ENCODE data around the gene SMIM1.

Gene SMIM1

DNA sequence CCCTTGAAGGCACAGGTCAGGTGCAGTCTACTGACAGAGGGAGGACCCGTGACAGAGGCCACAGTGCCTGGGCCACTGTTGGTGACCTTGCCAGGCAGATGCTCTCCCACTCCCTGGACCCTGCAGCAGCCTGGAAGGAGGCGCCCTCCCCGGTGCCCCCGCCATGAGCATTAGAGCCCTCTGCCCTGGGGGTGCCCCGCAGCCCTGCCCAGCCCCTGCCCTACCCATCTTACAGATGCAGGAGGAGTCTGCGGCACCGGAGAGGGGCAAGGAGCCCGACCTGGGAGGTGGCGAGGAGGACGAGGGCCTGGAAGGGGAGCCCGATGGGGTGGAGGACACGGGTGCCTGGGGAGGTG is 9.7 kb upstream of the SMIM1 start:
- H3K27ac ChIP-seq (ENCODE audit: low read length) = no peak overlapping the region
- H3K9ac ChIP-seq (ENCODE audit: low read length) = no peak overlapping the region
- no peaks in the 10 kb centered on the region for H3K4me1 ChIP-seq (ENCODE audit: control insufficient read depth, low read depth, low read length)
- H3K27me3 ChIP-seq (ENCODE audit: control insufficient read depth, insufficient read depth, low read length) = peaks cover 7% of the 10 kb centered on the region
- H3K9me3 ChIP-seq (ENCODE audit: control insufficient read depth, low read depth, low read length) = no peaks in the 10 kb centered on the region
- H3K4me3 ChIP-seq (ENCODE audit: low read length) = no peak overlapping the region
- no peaks in the 10 kb centered on the region for H3K36me3 ChIP-seq (ENCODE audit: control insufficient read depth, low read depth, low read length)

DNA sequence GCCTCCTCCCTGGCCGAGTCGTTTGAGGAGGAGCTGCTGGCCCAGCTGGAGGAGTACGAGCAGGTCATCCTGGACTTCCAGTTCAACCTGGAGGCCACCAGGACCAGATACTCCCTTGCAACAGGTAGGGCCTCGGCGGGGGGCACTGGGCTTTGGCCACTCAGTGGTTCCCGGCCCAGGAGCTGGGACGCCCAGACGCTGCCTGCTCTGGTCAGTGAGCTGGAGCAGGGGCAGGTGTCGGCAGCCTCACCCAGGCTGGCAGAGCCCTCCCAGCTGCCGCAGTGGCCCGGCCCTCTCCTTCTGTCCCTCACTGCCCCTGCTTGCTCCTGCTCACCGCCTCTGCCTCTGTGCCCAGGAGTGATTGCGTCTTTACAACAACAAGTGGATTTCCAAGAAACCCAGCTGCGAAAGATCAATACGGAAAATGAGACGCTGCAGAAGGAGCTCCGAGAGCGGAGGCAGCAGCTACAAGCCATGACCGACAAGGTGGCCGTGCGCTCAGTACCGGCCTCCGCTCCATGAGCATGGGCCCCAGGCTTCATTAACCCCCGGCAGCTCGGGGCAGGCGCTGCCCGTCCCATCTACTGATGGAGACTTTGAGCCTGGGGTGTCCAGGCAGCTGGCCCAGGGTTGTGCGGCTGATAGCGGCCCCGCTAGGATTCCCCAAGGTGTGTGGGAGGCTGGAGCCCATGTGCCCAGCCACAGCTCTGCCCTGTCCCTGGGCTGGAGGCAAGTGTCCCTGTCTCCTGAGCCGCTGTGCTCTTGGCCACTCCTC is 9.0 kb upstream of the SMIM1 start:
- Histone ChIP-seq H3K4me3 (ENCODE audit: low read length) (no peak overlapping the region), H3K36me3 (ENCODE audit: control insufficient read depth, low read depth, low read length) (no peaks in the 10 kb centered on the region), H3K9ac (ENCODE audit: low read length) (no peak overlapping the region), H3K9me3 (ENCODE audit: control insufficient read depth, low read depth, low read length) (no peaks in the 10 kb centered on the region), H3K27me3 (ENCODE audit: control insufficient read depth, insufficient read depth, low read length) (peaks cover 7% of the 10 kb centered on the region), H3K4me1 (ENCODE audit: control insufficient read depth, low read depth, low read length) (no peaks in the 10 kb centered on the region), H3K27ac (ENCODE audit: low read length) (no peak overlapping the region)

DNA sequence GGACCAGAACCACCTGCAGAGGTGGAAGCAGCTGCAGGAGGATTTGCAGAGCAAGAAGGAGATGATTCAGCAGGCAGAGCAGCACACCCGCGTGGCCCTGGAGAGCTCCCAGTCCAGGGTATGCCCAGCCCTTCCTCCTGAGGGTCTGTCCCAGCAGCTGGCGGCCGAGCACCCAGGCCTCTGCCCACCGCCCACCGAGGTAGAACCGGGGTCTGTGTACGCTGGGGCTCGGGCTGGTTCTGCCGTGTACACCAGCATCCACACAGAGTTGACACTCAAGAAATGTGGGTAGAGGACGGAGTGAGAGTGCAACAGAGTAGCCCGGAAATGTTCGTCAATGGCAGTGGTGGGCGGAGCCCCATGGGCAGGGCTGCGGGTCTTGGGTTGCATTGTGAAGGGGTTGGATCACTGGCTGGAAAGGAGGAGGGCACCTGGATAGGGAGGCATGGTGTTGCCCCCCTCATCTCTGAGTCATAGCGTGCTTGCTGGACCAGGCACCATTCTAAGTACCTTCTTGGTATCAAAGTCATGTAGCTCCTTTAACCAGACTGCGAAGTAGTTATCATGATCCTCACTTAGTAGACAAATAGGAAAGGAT is 5.1 kb upstream of the SMIM1 start:
- Histone ChIP-seq H3K4me1 (ENCODE audit: control insufficient read depth, low read depth, low read length) (peaks cover 4% of the 10 kb centered on the region), H3K9me3 (ENCODE audit: control insufficient read depth, low read depth, low read length) (no peaks in the 10 kb centered on the region), H3K27me3 (ENCODE audit: control insufficient read depth, insufficient read depth, low read length) (peaks cover 6% of the 10 kb centered on the region), H3K36me3 (ENCODE audit: control insufficient read depth, low read depth, low read length) (no peaks in the 10 kb centered on the region), H3K9ac (ENCODE audit: low read length) (no peak overlapping the region), H3K27ac (ENCODE audit: low read length) (no peak overlapping the region), H3K4me3 (ENCODE audit: low read length) (no peak overlapping the region)

DNA sequence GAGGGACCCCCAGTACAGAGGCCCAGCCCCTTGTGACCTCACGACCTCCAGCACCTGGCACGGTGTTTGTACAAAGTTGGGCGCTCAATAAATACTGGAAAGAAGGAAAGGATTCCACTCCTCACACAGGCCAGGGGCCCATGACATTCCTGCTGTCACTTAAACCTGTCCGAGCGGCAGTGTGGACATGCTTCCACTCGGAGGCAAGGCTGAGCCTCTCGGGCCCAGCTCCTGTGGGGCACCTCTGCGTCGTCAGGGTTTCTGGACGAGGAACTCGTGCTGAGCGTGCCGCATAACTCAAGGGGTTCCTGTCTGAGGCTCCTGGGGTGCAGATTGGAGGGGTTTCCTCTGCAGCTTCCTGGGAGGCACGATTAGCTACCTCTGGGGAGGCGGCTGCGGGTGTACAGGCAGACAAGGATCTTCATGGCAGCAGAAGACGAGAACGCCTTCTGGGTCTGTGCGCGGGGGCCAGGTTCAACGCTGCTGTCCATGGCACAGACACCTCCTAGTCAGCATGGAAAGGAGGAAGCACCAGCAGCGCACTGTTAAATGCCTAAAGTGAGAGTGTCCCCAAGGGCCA is 3.6 kb upstream of the SMIM1 start:
- Histone ChIP-seq H3K27ac (ENCODE audit: low read length) (no peak overlapping the region), H3K4me3 (ENCODE audit: low read length) (no peak overlapping the region), H3K4me1 (ENCODE audit: control insufficient read depth, low read depth, low read length) (peaks cover 4% of the 10 kb centered on the region), H3K36me3 (ENCODE audit: control insufficient read depth, low read depth, low read length) (no peaks in the 10 kb centered on the region), H3K27me3 (ENCODE audit: control insufficient read depth, insufficient read depth, low read length) (peaks cover 11% of the 10 kb centered on the region), H3K9ac (ENCODE audit: low read length) (no peak overlapping the region), H3K9me3 (ENCODE audit: control insufficient read depth, low read depth, low read length) (no peaks in the 10 kb centered on the region)

DNA sequence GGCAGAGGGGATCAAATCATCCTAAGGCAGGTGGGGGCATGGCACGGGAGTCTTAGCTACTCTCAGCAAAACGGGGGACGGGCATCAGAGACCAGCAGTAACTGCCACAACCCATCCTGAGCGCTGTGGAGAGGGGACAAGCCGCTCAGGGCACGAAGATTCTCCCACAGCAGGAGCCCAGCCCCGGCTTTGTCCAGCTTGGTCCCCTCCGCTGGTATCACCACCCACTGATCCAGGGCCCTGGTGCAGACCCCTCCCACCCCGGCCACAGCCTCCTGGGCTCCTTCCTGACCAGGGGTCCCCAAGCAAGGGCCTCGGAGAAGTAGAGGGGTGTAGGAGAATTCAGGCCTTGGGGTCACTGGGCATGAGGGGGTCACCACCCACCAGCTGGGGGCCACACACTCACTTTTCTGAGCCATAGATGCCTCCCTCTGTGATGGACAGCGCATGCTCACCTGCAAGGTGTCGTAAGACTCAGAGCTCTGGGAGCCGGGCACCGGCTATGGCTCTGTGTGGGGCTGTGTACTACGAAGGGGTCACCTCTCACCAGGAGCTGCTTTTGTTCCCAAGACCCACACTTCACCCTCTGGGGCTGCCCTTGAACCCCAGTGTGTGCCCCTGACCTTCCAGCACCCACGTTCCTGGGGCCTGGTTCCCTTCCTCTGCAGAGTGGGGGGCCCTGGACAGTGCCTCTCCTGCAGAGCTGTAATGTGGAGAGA is 2.3 kb upstream of the SMIM1 start:
- Histone ChIP-seq H3K4me3 (ENCODE audit: low read length) (no peak overlapping the region), H3K9ac (ENCODE audit: low read length) (no peak overlapping the region), H3K36me3 (ENCODE audit: control insufficient read depth, low read depth, low read length) (no peaks in the 10 kb centered on the region), H3K9me3 (ENCODE audit: control insufficient read depth, low read depth, low read length) (no peaks in the 10 kb centered on the region), H3K27ac (ENCODE audit: low read length) (no peak overlapping the region), H3K4me1 (ENCODE audit: control insufficient read depth, low read depth, low read length) (peaks cover 4% of the 10 kb centered on the region), H3K27me3 (ENCODE audit: control insufficient read depth, insufficient read depth, low read length) (peaks cover 11% of the 10 kb centered on the region)

DNA sequence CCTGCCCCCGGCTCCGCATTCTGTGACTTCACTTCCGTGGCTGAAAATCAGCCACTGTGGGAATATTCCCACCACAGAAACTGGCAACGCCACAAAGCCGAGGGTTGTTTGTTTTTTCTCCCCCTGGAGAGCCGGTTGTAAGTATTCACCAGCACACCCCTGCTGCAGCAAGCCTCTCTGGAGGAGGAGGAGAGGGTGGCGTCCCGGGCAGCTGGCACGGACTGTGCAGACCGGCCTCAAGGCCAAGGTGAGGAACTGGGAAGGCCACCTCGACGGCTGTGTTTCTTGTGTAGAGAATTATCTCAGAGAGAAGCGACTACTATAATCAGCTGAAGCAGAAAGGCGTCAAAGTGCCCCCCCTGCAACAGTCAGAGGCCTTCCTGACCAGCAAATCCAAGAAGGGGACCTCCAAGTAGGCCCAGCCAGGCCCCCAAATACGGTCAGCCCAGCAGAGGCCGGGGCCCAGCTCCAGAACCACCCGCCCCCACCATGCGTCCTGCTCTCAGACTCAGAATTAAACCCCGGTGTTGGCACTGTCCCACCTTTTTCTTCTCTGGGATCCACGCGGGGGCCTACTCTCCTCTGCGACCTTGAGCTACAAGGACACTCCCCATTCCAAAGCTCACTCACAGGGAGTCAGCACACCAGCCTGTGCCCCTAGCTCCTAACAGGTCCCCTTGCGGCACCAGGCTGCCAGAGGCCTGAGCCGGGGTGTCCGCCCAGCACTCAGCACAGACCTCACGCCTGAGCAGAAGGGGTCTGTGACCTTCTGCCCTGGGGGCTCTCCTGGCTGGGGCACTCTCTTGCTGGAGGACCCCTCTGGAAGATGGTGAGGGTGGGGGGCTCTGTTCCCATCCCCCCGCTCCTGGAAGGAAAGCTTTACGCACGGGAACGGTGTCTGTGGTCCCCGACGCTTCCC is 1.2 kb upstream of the SMIM1 start:
- no peaks in the 10 kb centered on the region for H3K36me3 ChIP-seq (ENCODE audit: control insufficient read depth, low read depth, low read length)
- H3K4me3 ChIP-seq (ENCODE audit: low read length) = peak overlapping the region; percentile 59
- H3K27me3 ChIP-seq (ENCODE audit: control insufficient read depth, insufficient read depth, low read length) = peaks cover 11% of the 10 kb centered on the region
- peak overlapping the region; percentile 30 for H3K9ac ChIP-seq (ENCODE audit: low read length)
- peaks cover 8% of the 10 kb centered on the region for H3K4me1 ChIP-seq (ENCODE audit: control insufficient read depth, low read depth, low read length)
- no peaks in the 10 kb centered on the region for H3K9me3 ChIP-seq (ENCODE audit: control insufficient read depth, low read depth, low read length)
- H3K27ac ChIP-seq (ENCODE audit: low read length) = no peak overlapping the region

DNA sequence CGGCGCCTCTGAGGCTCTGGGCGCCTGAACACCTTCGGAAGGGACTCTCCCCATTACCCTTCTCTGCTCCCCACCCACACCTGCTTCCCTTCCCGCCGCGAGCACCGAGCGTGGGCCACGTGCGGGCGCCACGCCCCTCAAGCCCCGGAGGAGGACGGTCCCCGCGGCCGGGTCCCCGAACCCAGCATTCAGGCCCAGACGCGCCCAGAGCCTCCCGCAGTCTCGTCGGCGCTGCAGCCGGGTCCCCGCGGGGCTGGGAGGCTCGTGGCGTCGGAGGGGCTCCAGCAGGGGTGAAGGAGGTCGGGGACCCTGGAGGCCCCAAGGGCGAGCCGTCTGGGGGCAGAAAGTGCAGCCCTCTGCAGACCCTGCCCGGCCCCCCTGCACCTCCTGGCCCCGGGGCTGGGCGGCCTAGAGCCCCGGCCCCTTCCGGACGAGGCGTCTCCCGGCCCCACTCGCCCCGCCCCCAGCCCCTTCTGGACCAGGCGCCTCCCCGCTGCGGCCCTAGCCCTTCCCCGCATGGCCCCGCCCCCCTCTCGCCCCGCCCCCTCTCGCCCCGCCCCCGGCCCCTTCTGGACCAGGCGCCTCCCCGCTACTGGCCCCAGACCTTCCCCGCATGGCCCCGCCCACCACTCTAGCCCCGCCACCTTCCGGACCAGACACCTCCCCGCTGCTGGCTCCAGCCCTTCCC is 378 bp upstream of the SMIM1 start:
- Histone ChIP-seq H3K4me3 (ENCODE audit: low read length) (peak overlapping the region; percentile 59), H3K27me3 (ENCODE audit: control insufficient read depth, insufficient read depth, low read length) (peaks cover 11% of the 10 kb centered on the region), H3K36me3 (ENCODE audit: control insufficient read depth, low read depth, low read length) (no peaks in the 10 kb centered on the region), H3K4me1 (ENCODE audit: control insufficient read depth, low read depth, low read length) (peaks cover 8% of the 10 kb centered on the region), H3K9me3 (ENCODE audit: control insufficient read depth, low read depth, low read length) (no peaks in the 10 kb centered on the region), H3K27ac (ENCODE audit: low read length) (no peak overlapping the region), H3K9ac (ENCODE audit: low read length) (peak overlapping the region; percentile 30)

DNA sequence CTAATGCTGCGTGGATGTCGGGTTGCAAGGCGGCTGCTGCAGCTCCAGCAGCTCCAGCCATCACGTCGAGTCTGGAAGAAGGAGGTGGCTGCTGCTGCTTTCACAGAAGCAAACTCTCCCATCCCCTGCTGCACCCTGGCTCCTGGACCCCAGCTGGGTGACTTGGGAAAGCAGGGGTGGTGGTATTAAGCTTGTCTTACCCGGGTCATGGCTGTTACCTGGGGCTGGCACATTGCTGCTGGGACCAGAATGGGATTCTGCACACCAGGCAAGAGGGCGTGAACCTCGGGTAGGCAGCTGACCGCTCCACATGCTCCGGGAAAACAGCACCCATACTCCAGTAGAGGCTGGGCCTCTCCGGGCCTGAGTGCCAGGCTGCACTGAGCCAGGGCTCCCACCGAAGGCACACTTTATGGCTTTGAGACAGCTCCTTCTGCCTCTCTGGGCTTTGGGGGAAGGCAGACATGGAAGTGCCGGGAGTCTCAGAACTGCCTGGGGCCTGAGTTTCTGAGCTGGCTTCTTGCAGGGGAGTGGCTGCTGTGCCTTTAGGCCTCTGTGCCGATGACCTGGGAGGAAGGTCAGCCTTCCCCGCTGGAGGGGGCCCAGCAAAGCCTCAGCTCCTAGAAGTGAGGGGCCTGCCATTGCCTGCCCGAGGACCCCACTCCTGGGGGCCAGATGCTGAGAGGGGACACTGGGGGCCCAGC is 1.2 kb downstream of the SMIM1 start:
- Histone ChIP-seq H3K9ac (ENCODE audit: low read length) (no peak overlapping the region), H3K36me3 (ENCODE audit: control insufficient read depth, low read depth, low read length) (no peaks in the 10 kb centered on the region), H3K4me1 (ENCODE audit: control insufficient read depth, low read depth, low read length) (peaks cover 8% of the 10 kb centered on the region), H3K4me3 (ENCODE audit: low read length) (no peak overlapping the region), H3K9me3 (ENCODE audit: control insufficient read depth, low read depth, low read length) (no peaks in the 10 kb centered on the region), H3K27me3 (ENCODE audit: control insufficient read depth, insufficient read depth, low read length) (peaks cover 11% of the 10 kb centered on the region), H3K27ac (ENCODE audit: low read length) (no peak overlapping the region)

DNA sequence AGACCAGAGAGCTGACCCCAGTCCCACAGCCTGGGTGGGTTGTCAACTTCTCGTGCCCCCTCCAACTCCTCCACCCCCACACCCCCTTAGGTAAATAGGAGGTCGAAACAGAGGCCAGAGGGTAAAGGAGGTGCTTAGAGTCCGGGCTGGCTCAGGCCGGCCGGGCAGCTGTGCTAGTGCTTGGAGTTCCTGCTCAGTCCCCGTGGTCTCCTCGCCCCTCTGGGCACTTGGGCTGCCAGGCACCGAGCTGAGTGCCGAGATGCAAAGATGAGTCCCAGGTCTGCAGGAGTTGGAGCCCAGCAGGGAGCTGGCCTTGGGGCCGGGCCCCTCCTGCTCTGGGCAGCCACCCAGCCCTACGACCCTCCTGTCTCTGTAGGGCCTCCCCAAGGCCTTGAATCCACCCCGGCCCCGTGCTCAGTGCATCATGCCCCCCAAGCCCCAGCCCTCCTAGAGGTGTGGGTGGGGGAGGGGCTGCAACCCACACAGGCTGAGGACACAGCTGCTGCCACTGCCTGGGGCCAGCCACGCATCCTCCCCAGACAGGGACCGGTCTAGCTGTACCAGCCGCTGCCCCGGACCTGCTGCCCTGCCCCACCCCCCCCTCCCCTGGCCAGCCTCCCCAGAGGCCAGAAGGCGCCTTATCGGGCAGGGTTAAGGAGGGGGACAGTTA is 1.9 kb downstream of the SMIM1 start:
- H3K27me3 ChIP-seq (ENCODE audit: control insufficient read depth, insufficient read depth, low read length) = peaks cover 11% of the 10 kb centered on the region
- H3K4me3 ChIP-seq (ENCODE audit: low read length) = no peak overlapping the region
- no peaks in the 10 kb centered on the region for H3K9me3 ChIP-seq (ENCODE audit: control insufficient read depth, low read depth, low read length)
- H3K27ac ChIP-seq (ENCODE audit: low read length) = no peak overlapping the region
- H3K36me3 ChIP-seq (ENCODE audit: control insufficient read depth, low read depth, low read length) = peaks cover 4% of the 10 kb centered on the region
- H3K4me1 ChIP-seq (ENCODE audit: control insufficient read depth, low read depth, low read length) = peaks cover 8% of the 10 kb centered on the region
- H3K9ac ChIP-seq (ENCODE audit: low read length) = no peak overlapping the region

DNA sequence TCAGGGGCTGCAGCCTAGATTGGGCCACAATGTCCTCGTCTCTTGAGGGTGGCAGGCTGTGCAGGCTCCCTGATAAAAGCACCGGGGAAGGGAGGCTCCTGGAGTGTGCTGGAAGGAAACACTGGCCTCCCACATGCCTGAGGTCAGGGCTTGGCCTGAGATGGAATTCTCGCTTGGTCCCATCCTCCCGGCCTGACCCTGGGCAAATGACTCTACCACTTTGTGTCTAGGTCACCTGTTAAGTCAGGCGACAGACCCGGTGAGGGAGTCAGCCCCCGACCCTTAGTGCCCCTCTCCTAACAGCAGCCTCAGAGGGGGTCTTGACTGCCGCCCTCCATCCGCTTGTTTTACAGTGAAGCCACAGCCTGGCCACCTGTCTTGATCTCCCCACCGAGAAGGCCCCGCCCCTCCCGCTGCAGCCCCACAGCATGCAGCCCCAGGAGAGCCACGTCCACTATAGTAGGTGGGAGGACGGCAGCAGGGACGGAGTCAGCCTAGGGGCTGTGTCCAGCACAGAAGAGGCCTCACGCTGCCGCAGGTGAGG is 2.5 kb downstream of the SMIM1 start:
- peaks cover 10% of the 10 kb centered on the region for H3K36me3 ChIP-seq (ENCODE audit: control insufficient read depth, low read depth, low read length)
- H3K9me3 ChIP-seq (ENCODE audit: control insufficient read depth, low read depth, low read length) = no peaks in the 10 kb centered on the region
- H3K9ac ChIP-seq (ENCODE audit: low read length) = no peak overlapping the region
- peaks cover 8% of the 10 kb centered on the region for H3K4me1 ChIP-seq (ENCODE audit: control insufficient read depth, low read depth, low read length)
- no peak overlapping the region for H3K27ac ChIP-seq (ENCODE audit: low read length)
- H3K27me3 ChIP-seq (ENCODE audit: control insufficient read depth, insufficient read depth, low read length) = peaks cover 11% of the 10 kb centered on the region
- H3K4me3 ChIP-seq (ENCODE audit: low read length) = no peak overlapping the region
